Thyroid gland (tissue), 4 donors: ENCODE measurements around the gene TSPAN15.

Source experiments
- POLR2A ChIP-seq, 2 donors: fragments of 450-650 bp; IDR thresholded peaks; one replicate each; pipeline ENCODE4 v1.6.1; 2017; ENCODE audit warnings: antibody characterized with exemption in 2 of 2, mild to moderate bottlenecking in 2 of 2, moderate library complexity in 1 of 2
- TF ChIP-seq, protein P1 (sequence below), 6 experiments: fragments of 200-600 bp in 3 of 6; fragments of 450-650 bp in 3 of 6; sonication (generic) in 3 of 6; IDR thresholded peaks; one replicate each; pipeline ENCODE4 v1.5.1; 2016 to 2019; ENCODE audit warnings: antibody characterized with exemption in 6 of 6, mild to moderate bottlenecking in 2 of 6, inconsistent platforms in 1 of 6, moderate library complexity in 1 of 6

DNA sequence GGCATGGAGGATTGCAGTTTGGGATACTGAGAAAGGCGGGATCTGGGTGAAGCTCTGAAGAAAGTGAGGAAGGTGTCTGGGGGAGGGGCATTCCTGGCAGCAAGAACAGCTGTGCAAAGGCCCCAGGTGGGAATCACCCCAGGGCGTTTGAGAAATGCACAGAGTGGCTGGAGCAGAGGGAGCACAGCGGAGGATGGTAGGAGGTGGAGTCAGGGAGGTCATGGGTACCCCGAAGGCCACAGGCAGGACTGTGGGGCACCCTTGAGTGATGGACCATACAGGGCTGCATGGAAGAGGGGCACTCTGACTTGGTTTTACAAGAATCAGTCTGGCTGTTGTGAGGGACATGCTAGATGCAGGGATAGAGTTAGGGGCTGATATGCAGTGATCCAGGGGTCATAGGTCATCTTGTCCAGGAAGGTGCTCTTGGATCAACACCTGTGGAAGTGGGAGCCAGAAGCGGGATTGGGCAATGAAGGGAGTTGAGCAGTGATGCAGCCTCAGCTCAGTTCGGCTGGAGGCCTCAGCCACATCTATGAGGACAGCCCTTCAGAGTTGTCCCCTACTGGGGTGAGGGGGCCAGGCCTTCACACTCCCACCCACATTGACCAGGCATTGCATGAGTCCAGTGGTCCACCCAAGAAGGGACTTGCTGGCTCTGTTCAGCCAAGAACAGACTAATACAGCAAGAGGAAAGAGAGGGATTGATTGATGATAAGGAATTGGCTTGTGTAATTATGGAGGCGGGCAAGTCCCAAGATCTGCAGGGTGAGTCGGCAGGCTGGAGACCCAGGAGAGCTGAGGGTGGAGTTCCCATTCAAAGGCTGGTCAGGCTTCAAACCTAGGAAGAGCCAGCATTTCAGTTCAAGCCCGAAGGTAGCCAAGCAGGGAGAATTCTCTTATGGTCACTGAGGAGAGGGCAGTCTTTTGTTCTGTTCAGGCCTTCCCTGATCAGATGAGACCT, 48.7 kb downstream of the TSPAN15 start:
- TF ChIP-seq, protein P1, sequence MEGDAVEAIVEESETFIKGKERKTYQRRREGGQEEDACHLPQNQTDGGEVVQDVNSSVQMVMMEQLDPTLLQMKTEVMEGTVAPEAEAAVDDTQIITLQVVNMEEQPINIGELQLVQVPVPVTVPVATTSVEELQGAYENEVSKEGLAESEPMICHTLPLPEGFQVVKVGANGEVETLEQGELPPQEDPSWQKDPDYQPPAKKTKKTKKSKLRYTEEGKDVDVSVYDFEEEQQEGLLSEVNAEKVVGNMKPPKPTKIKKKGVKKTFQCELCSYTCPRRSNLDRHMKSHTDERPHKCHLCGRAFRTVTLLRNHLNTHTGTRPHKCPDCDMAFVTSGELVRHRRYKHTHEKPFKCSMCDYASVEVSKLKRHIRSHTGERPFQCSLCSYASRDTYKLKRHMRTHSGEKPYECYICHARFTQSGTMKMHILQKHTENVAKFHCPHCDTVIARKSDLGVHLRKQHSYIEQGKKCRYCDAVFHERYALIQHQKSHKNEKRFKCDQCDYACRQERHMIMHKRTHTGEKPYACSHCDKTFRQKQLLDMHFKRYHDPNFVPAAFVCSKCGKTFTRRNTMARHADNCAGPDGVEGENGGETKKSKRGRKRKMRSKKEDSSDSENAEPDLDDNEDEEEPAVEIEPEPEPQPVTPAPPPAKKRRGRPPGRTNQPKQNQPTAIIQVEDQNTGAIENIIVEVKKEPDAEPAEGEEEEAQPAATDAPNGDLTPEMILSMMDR (IDR thresholded peaks at IDR 0.05): no peak
- TF ChIP-seq POLR2A (IDR thresholded peaks at IDR 0.05): no peak
